Measurements from ENCODE around the gene RASSF10. TPM values are rescaled to one million over a fixed set of nuclear protein-coding genes. Genes with fewer than 3 reads are reported as not detected.

Gene RASSF10
- polyA plus RNA-seq, 1 of the 3 experiments (the other 2 are of a cell fraction): not detected

- DNase-seq: no peak
- no peaks in the 10 kb centered on the region for H3K9me2 ChIP-seq
- no peak overlapping the region for H2AFZ ChIP-seq (ENCODE audit: low read depth)
- ChIA-PET POLR2A (no interaction called here), CTCF (interaction anchor here (1.0 to 1.4 kb wide), 4 partner anchors 8 to 130 kb away, joined by 3 to 4 read pairs (median 4); no protein-coding TSS in a partner anchor)
- peaks cover 0 to 2% of the 10 kb centered on the region in 2 experiments; a peak in 2 of 4 replicates for H3K4me1 ChIP-seq (ENCODE audit: control insufficient read depth in 1 of 2, insufficient read depth in 2 of 2, low read depth in 1 of 2, low read length in 1 of 2)
- H3K9ac ChIP-seq: no peak overlapping the region
- WGBS (ENCODE audit: low lambda C conversion rate): 47% methylated on average over 5 of the region's 5 CpGs
- H3K27ac ChIP-seq (ENCODE audit: low read depth in 2 of 2, low read length in 1 of 2): no peak overlapping the region
- H3K4me3 ChIP-seq (ENCODE audit: low read depth in 2 of 2, low read length in 1 of 2): no peak overlapping the region
- H3K36me3 ChIP-seq (replicated peaks in 1 of 2; ENCODE audit: control insufficient read depth in 1 of 2, insufficient read depth in 2 of 2, low read length in 1 of 2): no peaks in the 10 kb centered on the region
- no peak for TF ChIP-seq FOSL2 (IDR thresholded peaks at IDR 0.05; ENCODE audit: borderline replicate concordance, low read depth)
- TF ChIP-seq GATA2 (CRISPR knock-in tag; IDR thresholded peaks at IDR 0.05): no peak
- no peak for TF ChIP-seq SMC3 (IDR thresholded peaks at IDR 0.05; ENCODE audit: low read depth, low read length)
- no peak overlapping the region for H3K4me2 ChIP-seq
- no peaks in the 10 kb centered on the region for H3F3A ChIP-seq (replicated peaks; ENCODE audit: insufficient read depth)
- peaks cover 11% of the 10 kb centered on the region; the same call in 1 of the 2 replicates for H3K27me3 ChIP-seq (ENCODE audit: insufficient read depth)
- no peaks in the 10 kb centered on the region for H4K20me1 ChIP-seq (ENCODE audit: insufficient read depth)
- H3K9me3 ChIP-seq: no peaks in the 10 kb centered on the region
- no peaks in the 10 kb centered on the region for H3K79me2 ChIP-seq (ENCODE audit: insufficient read depth)
Measured at GRCh38 chr11:13023423-13023822, 14.3 kb downstream of the RASSF10 start.

- H2AFZ ChIP-seq (ENCODE audit: low read depth): no peak overlapping the region
- H4K20me1 ChIP-seq (ENCODE audit: insufficient read depth): no peaks in the 10 kb centered on the region
- no peak for DNase-seq
- no peaks in the 10 kb centered on the region for H3K79me2 ChIP-seq (ENCODE audit: insufficient read depth)
- H3K9ac ChIP-seq: no peak overlapping the region
- ChIA-PET CTCF (no interaction called here), POLR2A (no interaction called here)
- H3K9me2 ChIP-seq: no peaks in the 10 kb centered on the region
- no peaks in the 10 kb centered on the region for H3F3A ChIP-seq (replicated peaks; ENCODE audit: insufficient read depth)
- 66% methylated on average over 4 of the region's 4 CpGs for WGBS (ENCODE audit: low lambda C conversion rate)
- H3K36me3 ChIP-seq (replicated peaks in 1 of 2; ENCODE audit: control insufficient read depth in 1 of 2, insufficient read depth in 2 of 2, low read length in 1 of 2): no peaks in the 10 kb centered on the region
- H3K9me3 ChIP-seq: no peaks in the 10 kb centered on the region
- TF ChIP-seq MXI1 (IDR thresholded peaks at IDR 0.05; ENCODE audit: low read depth, low read length): no peak
- no peak for TF ChIP-seq PBX3 (IDR thresholded peaks at IDR 0.05)
- no peak for TF ChIP-seq FOSL2 (IDR thresholded peaks at IDR 0.05; ENCODE audit: borderline replicate concordance, low read depth)
- no peak for TF ChIP-seq USF1 (IDR thresholded peaks at IDR 0.05; ENCODE audit: borderline replicate concordance, low read depth)
- no peak for TF ChIP-seq SIN3A (IDR thresholded peaks at IDR 0.05; ENCODE audit: borderline replicate concordance, low read depth, low read length)
- TF ChIP-seq TAF1 (IDR thresholded peaks at IDR 0.05; ENCODE audit: borderline replicate concordance, low read depth, low read length): no peak
- no peak for TF ChIP-seq USF2 (IDR thresholded peaks at IDR 0.05; ENCODE audit: borderline replicate concordance, low read depth, low read length)
- no peak for TF ChIP-seq JUND (IDR thresholded peaks at IDR 0.05)
- no peak for TF ChIP-seq EZH2phosphoT487 (IDR thresholded peaks at IDR 0.05; ENCODE audit: borderline replicate concordance, low read depth)
- TF ChIP-seq GATA2 (CRISPR knock-in tag; IDR thresholded peaks at IDR 0.05): no peak
- TF ChIP-seq GABPA (IDR thresholded peaks at IDR 0.05; ENCODE audit: low read depth): no peak
- TF ChIP-seq RAD21 (IDR thresholded peaks at IDR 0.05; ENCODE audit: low read length): no peak
- no peak for TF ChIP-seq YY1 (IDR thresholded peaks at IDR 0.05; ENCODE audit: low read depth)
- TF ChIP-seq FOXM1 (IDR thresholded peaks at IDR 0.05; ENCODE audit: low read depth): no peak
- no peak for TF ChIP-seq CHD2 (IDR thresholded peaks at IDR 0.05; ENCODE audit: low read length, partially characterized antibody)
- TF ChIP-seq CTCF (IDR thresholded peaks at IDR 0.05): no peak
- TF ChIP-seq RFX5 (IDR thresholded peaks at IDR 0.05; ENCODE audit: low read length): no peak
- TF ChIP-seq MEF2A (IDR thresholded peaks at IDR 0.05; ENCODE audit: borderline replicate concordance, low read depth): no peak
- no peak overlapping the region for H3K4me3 ChIP-seq (ENCODE audit: low read depth in 2 of 2, low read length in 1 of 2)
- peaks cover 0 to 2% of the 10 kb centered on the region in 2 experiments; a peak in 2 of 4 replicates for H3K4me1 ChIP-seq (ENCODE audit: control insufficient read depth in 1 of 2, insufficient read depth in 2 of 2, low read depth in 1 of 2, low read length in 1 of 2)
- H3K4me2 ChIP-seq: no peak overlapping the region
- no peak overlapping the region for H3K27ac ChIP-seq (ENCODE audit: low read depth in 2 of 2, low read length in 1 of 2)
- peaks cover 11% of the 10 kb centered on the region; the same call in 1 of the 2 replicates for H3K27me3 ChIP-seq (ENCODE audit: insufficient read depth)
Measured at GRCh38 chr11:13026722-13027121, 17.6 kb downstream of the RASSF10 start.

Data from SK-N-SH (cell line).